ENCODE data around the gene ELMO3. TPM values are rescaled to one million over a fixed set of nuclear protein-coding genes. Genes with fewer than 3 reads are reported as not detected.

Gene ELMO3
- total and polyA plus RNA-seq, 3 experiments from 2014 or later = 5.0 to 5.3 TPM; not detected in 1

- ChIA-PET CTCF (interaction anchor here (0.5 to 4.8 kb wide), 9 partner anchors 9 to 196 kb away, joined by 3 to 30 read pairs (median 5); partner anchors contain the start of genes HSF4 and TRADD), POLR2A (interaction anchor here (0.7 to 1.1 kb wide), 4 partner anchors 12 to 120 kb away, joined by 3 to 4 read pairs (median 3); no protein-coding TSS in a partner anchor)
- Histone ChIP-seq H3K4me3 (ENCODE audit: low read length) (peak overlapping the region; percentile 58), H3K36me3 (ENCODE audit: insufficient read depth, low read length) (no peaks in the 10 kb centered on the region), H3K4me1 (ENCODE audit: insufficient read depth, low read length) (peaks cover 34% of the 10 kb centered on the region), H3K9me3 (ENCODE audit: low read length) (no peaks in the 10 kb centered on the region), H3K27me3 (ENCODE audit: insufficient read depth, low read length, poor library complexity, severe bottlenecking) (peaks cover 31% of the 10 kb centered on the region), H3K27ac (ENCODE audit: low read depth, low read length) (no peak overlapping the region)
- Mint-ChIP-seq H3K9me3 (peaks cover 0 to 1% (median 0%) of the 10 kb centered on the region in 5 donors), H3K36me3 (no peaks in the 10 kb centered on the region), H3K27me3 (peaks cover 20 to 23% of the 10 kb centered on the region in 2 donors), H3K27ac (peak overlapping the region in 5 of 8 donors; percentile 18 to 91 (median 50)), H3K4me1 (peaks cover 44 to 67% (median 45%) of the 10 kb centered on the region in 3 donors), H3K4me3 (peak overlapping the region; percentile 75 to 92 (median 87))
- no peak for DNase-seq
Observed at GRCh38 chr16:67173323-67173722, 25.6 kb upstream of the ELMO3 start.

- ChIA-PET POLR2A (interaction anchor here (0.6 to 1.2 kb wide), 7 partner anchors 9 to 35 kb away, joined by 3 to 6 read pairs (median 3); no protein-coding TSS in a partner anchor), CTCF (interaction anchor here (0.5 to 4.8 kb wide), 13 partner anchors 8 to 197 kb away, joined by 3 to 30 read pairs (median 5); partner anchors contain the start of genes HSF4 and TRADD)
- no peak overlapping the region for H3K27ac ChIP-seq (ENCODE audit: low read depth, low read length)
- Mint-ChIP-seq H3K27me3 (peaks cover 17 to 18% of the 10 kb centered on the region in 2 donors), H3K36me3 (no peaks in the 10 kb centered on the region), H3K9me3 (no peaks in the 10 kb centered on the region), H3K27ac (peak overlapping the region in 7 of 8 donors; percentile 18 to 91 (median 50)), H3K4me3 (peak overlapping the region; percentile 75 to 92 (median 87)), H3K4me1 (peaks cover 44 to 73% (median 48%) of the 10 kb centered on the region in 3 donors)
- peak overlapping the region; percentile 58 for H3K4me3 ChIP-seq (ENCODE audit: low read length)
- peak in 4 of 5 donors; percentile 58 to 79 (median 61) for DNase-seq
- peaks cover 24% of the 10 kb centered on the region for H3K27me3 ChIP-seq (ENCODE audit: insufficient read depth, low read length, poor library complexity, severe bottlenecking)
- H3K36me3 ChIP-seq (ENCODE audit: insufficient read depth, low read length) = no peaks in the 10 kb centered on the region
- peaks cover 38% of the 10 kb centered on the region for H3K4me1 ChIP-seq (ENCODE audit: insufficient read depth, low read length)
- no peaks in the 10 kb centered on the region for H3K9me3 ChIP-seq (ENCODE audit: low read length)
Observed at GRCh38 chr16:67173808-67174705, 24.9 kb upstream of the ELMO3 start.

GRCh38 chr16:67174706-67175231 is 24.2 kb upstream of the ELMO3 start:
- H3K9me3 Mint-ChIP-seq = no peaks in the 10 kb centered on the region
- H3K27me3 Mint-ChIP-seq = peaks cover 12 to 15% of the 10 kb centered on the region in 2 donors
- Histone ChIP-seq H3K4me3 (ENCODE audit: low read length) (peak overlapping the region; percentile 58), H3K27ac (ENCODE audit: low read depth, low read length) (no peak overlapping the region), H3K36me3 (ENCODE audit: insufficient read depth, low read length) (no peaks in the 10 kb centered on the region), H3K4me1 (ENCODE audit: insufficient read depth, low read length) (peaks cover 34% of the 10 kb centered on the region), H3K27me3 (ENCODE audit: insufficient read depth, low read length, poor library complexity, severe bottlenecking) (peaks cover 17% of the 10 kb centered on the region), H3K9me3 (ENCODE audit: low read length) (no peaks in the 10 kb centered on the region)
- H3K36me3 Mint-ChIP-seq = no peaks in the 10 kb centered on the region
- H3K4me3 Mint-ChIP-seq = peak overlapping the region in 3 of 7 donors; percentile 35 to 83 (median 46)
- peaks cover 43 to 66% (median 45%) of the 10 kb centered on the region in 3 donors for H3K4me1 Mint-ChIP-seq
- peak overlapping the region in 1 of 8 donors; percentile 38 for H3K27ac Mint-ChIP-seq
- ChIA-PET CTCF (interaction anchor here (1.3 to 4.8 kb wide), 9 partner anchors 10 to 196 kb away, joined by 4 to 30 read pairs (median 10); partner anchors contain the start of genes HSF4, MATCAP1 and TRADD), POLR2A (interaction anchor here (0.6 to 1.2 kb wide), 5 partner anchors 8 to 36 kb away, joined by 3 to 6 read pairs (median 5); partner anchors contain the start of gene HSF4)
- no peak for DNase-seq

- no peaks in the 10 kb centered on the region for H3K9me3 Mint-ChIP-seq
- Histone ChIP-seq H3K36me3 (ENCODE audit: insufficient read depth, low read length) (no peaks in the 10 kb centered on the region), H3K9me3 (ENCODE audit: low read length) (no peaks in the 10 kb centered on the region), H3K4me3 (ENCODE audit: low read length) (no peak overlapping the region), H3K4me1 (ENCODE audit: insufficient read depth, low read length) (peaks cover 29% of the 10 kb centered on the region), H3K27ac (ENCODE audit: low read depth, low read length) (no peak overlapping the region), H3K27me3 (ENCODE audit: insufficient read depth, low read length, poor library complexity, severe bottlenecking) (peaks cover 6% of the 10 kb centered on the region)
- CTCF ChIA-PET = interaction anchor here (1.2 to 4.8 kb wide), 7 partner anchors 8 to 222 kb away, joined by 3 to 30 read pairs (median 10); partner anchors contain the start of genes HSF4 and MATCAP1
- DNase-seq = no peak
- peak overlapping the region in 2 of 8 donors; percentile 36 to 51 for H3K27ac Mint-ChIP-seq
- H3K4me1 Mint-ChIP-seq = peaks cover 28 to 50% (median 35%) of the 10 kb centered on the region in 3 donors
- peak overlapping the region in 3 of 7 donors; percentile 4 to 73 (median 47) for H3K4me3 Mint-ChIP-seq
- H3K27me3 Mint-ChIP-seq = peaks cover 0 to 2% of the 10 kb centered on the region in 2 donors
- POLR2A ChIA-PET = interaction anchor here (1.1 kb wide), 1 partner anchor 67 kb away, joined by 4 read pairs; no protein-coding TSS in a partner anchor
- no peaks in the 10 kb centered on the region for H3K36me3 Mint-ChIP-seq
Observed at GRCh38 chr16:67176662-67177061, 22.3 kb upstream of the ELMO3 start.

GRCh38 chr16:67177743-67178699 is 20.9 kb upstream of the ELMO3 start:
- CTCF ChIA-PET = interaction anchor here (1.0 to 3.1 kb wide), 4 partner anchors 7 to 23 kb away, joined by 3 to 18 read pairs (median 4); partner anchors contain the start of gene MATCAP1
- Histone ChIP-seq H3K4me1 (ENCODE audit: insufficient read depth, low read length) (peaks cover 32% of the 10 kb centered on the region), H3K27ac (ENCODE audit: low read depth, low read length) (no peak overlapping the region), H3K27me3 (ENCODE audit: insufficient read depth, low read length, poor library complexity, severe bottlenecking) (peaks cover 6% of the 10 kb centered on the region), H3K9me3 (ENCODE audit: low read length) (no peaks in the 10 kb centered on the region), H3K36me3 (ENCODE audit: insufficient read depth, low read length) (no peaks in the 10 kb centered on the region), H3K4me3 (ENCODE audit: low read length) (peak overlapping the region; percentile 39)
- Mint-ChIP-seq H3K4me1 (peaks cover 24 to 46% (median 31%) of the 10 kb centered on the region in 3 donors), H3K27ac (peak overlapping the region in 3 of 8 donors; percentile 31 to 88 (median 54)), H3K4me3 (peak overlapping the region; percentile 64 to 75 (median 71)), H3K36me3 (no peaks in the 10 kb centered on the region), H3K27me3 (no peaks in the 10 kb centered on the region), H3K9me3 (no peaks in the 10 kb centered on the region)
- POLR2A ChIA-PET = no interaction called here
- peak; percentile 43 to 75 (median 49) for DNase-seq

GRCh38 chr16:67179421-67180080 is 19.4 kb upstream of the ELMO3 start:
- Mint-ChIP-seq H3K4me3 (peak overlapping the region in 1 of 7 donors; percentile 46), H3K27ac (no peak overlapping the region), H3K4me1 (peaks cover 13 to 36% (median 20%) of the 10 kb centered on the region in 3 donors), H3K27me3 (no peaks in the 10 kb centered on the region), H3K9me3 (no peaks in the 10 kb centered on the region), H3K36me3 (no peaks in the 10 kb centered on the region)
- Histone ChIP-seq H3K27ac (ENCODE audit: low read depth, low read length) (no peak overlapping the region), H3K4me1 (ENCODE audit: insufficient read depth, low read length) (peaks cover 24% of the 10 kb centered on the region), H3K36me3 (ENCODE audit: insufficient read depth, low read length) (no peaks in the 10 kb centered on the region), H3K9me3 (ENCODE audit: low read length) (no peaks in the 10 kb centered on the region), H3K4me3 (ENCODE audit: low read length) (no peak overlapping the region), H3K27me3 (ENCODE audit: insufficient read depth, low read length, poor library complexity, severe bottlenecking) (peaks cover 2% of the 10 kb centered on the region)
- ChIA-PET CTCF (interaction anchor here (1.7 kb wide), 1 partner anchor 24 kb away, joined by 6 read pairs; no protein-coding TSS in a partner anchor), POLR2A (no interaction called here)
- no peak for DNase-seq

All from CD8-positive, alpha-beta memory T cell (primary cell).